GM12801 (cell line): ENCODE measurements around the gene MYO9A.

Experiments
- TF ChIP-seq, protein P1 (sequence below): IDR thresholded peaks from one replicate; pipeline ENCODE4 v1.5.1; 2011; ENCODE audit warnings: control low read depth; ENCODE audit not compliant: insufficient read length; ENCODE audit errors: extremely low read depth

Gene MYO9A

DNA sequence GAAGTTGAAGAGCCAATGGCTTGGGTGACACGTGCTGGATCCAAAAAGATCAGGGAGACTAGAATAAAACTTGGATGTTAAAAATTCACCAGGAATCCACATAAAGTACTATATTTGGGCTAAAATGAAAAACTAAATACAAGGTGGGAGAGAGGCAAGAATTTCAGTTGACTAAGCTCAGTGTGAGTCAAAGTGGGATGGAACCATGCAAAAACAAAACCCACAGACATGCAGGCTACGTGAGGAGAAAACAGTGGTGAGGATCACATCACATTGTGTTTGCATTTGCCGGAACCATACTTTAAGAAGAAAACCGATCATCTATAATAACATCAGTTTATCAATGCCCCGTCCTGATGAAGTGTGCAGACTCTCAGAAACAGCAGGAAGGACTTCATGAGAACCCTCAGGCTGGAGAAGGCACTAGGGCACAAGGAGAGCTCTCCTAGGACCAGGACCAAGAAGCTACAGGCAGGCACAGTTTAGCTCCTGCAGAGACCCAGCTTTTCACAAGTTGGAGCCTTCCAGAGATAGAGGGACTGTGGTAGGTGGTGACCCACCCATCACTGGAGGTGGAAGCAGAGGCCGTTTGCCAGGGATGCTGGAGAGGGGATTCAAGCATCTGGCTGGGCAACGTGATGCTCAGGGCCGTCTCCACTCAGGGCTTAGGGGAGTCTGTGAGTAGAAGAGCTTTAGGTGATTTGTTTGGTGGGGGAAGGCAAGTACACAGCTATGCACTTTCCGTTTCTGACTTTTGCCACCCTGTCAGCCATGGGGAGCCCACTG, 336.6 kb downstream of the MYO9A start:
- TF ChIP-seq, protein P1, sequence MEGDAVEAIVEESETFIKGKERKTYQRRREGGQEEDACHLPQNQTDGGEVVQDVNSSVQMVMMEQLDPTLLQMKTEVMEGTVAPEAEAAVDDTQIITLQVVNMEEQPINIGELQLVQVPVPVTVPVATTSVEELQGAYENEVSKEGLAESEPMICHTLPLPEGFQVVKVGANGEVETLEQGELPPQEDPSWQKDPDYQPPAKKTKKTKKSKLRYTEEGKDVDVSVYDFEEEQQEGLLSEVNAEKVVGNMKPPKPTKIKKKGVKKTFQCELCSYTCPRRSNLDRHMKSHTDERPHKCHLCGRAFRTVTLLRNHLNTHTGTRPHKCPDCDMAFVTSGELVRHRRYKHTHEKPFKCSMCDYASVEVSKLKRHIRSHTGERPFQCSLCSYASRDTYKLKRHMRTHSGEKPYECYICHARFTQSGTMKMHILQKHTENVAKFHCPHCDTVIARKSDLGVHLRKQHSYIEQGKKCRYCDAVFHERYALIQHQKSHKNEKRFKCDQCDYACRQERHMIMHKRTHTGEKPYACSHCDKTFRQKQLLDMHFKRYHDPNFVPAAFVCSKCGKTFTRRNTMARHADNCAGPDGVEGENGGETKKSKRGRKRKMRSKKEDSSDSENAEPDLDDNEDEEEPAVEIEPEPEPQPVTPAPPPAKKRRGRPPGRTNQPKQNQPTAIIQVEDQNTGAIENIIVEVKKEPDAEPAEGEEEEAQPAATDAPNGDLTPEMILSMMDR: no peak

DNA sequence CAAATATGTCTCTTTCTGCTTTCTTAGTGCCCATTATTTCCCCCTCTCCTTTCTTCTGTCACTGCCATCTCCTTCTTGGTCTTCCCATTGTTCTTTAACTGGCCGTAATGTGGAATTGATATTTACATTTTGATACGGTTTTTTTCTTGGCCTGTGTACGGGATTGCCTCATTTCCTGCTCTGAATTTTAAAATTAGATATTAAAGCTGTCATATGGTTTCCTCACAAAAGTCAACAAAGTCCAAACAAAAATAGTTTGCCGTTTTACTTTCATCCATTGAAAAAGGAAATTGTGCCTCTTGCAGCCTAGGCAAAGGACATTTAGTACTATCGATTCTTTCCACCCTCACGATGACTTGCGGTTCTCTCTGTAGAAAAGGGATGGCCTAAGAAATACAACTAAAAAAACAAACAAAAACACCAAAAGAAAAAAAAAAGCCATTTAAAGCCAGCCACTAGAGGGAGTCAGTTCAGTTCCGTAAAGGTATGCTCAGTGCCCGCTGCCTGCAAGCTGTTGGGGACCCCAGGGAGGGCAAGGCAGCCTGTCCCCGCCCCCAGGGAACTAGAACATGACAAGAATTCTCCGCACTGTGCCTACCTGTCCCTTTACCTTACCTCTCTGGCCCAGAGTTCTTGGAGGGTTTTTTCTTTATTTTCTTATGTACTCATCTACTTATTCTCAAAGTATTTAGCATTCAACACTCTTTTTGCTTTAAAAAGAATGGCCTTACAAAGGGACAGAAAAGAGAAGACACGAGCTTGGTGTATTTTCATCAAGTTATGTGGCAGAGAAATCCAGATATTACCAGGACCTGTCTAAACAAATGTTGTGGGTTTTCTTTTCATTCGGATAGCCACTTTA, 337.6 kb downstream of the MYO9A start:
- TF ChIP-seq, protein P1: no peak

DNA sequence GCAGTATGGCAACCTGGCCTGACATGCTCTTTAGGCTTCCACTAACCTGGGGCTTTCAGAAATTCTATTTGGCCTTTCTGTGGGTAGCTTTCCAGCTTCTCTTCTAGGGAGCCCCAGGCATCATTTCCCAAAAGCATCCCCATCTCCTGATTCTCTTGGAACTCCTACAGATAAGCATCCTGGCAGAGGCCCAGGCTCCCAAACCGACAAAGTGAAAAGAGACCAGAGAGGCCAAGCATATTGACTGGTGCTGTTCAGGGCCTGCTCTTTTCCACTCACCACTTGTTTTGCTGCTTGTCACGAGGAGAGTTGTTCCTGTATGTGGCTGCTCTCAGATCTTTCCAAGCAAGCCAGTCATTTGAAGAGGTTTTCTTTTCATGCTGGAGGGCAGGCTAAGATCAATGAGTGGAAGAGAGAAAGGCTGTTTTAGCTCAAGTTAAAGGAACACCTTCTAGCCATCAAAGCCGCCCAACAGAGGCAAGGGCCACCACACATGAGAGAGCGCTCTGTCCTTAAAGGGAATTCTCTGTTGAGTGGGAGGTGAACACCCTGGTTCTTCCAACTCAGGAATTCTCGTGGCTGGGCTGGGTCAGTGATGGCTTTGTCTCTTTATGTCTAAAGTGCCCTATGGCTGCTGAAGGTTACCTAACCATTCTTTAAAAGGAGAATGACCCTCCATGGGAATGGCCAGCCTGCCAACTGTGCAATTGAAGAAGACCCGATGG, 338.7 kb downstream of the MYO9A start:
- TF ChIP-seq, protein P1: no peak

DNA sequence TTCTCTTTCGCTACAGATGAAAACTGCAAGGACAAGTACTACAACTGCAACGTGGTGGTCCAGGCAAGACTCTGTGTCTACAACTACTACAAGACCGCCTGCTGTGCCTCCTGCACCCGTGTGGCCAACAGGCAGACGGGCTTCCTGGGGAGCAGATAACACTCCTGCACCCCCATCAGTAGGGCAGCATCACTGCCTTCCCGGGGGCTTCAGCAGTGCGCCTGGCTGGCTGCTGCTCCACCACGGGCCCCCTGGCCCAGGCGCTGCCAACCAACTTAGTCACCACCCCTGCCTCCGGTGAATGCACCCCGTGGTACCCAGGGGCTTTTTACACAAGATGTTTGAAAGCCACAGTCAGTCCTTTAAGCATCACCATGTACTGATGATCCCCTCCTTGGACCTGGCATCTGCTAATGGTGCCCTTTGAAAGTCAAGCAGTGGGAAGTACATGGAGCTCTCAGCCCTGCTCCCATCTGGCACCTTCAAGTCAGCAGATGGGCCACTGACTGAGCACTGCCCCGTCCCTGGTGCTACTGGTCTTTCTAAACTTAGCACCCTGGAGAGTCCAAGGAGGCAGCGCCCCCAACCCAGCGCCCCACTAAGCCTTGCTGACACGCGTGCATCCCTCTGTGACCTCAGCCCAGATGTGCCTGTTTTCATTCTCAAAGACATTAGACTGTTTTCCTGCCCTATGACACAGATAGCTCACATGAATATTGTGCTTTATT, 340.6 kb downstream of the MYO9A start:
- TF ChIP-seq, protein P1: no peak

DNA sequence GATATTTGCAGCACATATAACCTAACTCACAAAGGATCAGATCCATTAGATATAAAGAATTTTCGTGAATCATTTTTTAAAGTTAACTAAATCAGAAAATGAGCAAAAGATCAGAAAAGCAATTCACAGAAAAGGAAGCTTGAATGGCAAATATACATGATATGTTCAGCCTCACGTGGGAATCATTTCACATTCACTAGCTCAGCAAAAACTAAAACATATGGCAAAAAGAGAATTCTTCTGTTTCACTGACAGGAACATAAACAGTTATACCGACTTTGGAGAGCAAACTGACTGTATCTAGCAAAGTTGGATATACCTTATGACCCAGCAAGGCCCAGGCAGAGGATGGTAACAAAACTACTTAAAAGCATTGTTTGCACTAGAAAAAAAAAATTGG, 341.6 kb downstream of the MYO9A start:
- TF ChIP-seq, protein P1: no peak

DNA sequence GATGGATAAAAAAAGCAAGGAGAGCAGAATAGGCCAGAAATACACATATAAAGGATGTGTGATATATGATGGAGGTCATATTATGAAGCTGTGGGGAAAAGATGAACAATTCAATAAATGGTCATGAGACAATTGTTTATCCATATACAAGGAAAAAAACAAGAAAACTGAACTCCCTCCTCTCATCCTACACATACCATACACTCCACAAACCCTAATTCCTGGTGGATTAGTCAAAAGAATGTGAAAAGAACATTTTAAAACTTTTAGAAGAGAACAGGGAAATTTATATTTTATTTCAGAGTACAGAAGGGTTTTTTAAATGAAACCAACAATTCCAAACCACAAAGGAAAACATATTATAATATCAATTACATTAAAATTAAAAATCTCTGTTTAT, 342.1 kb downstream of the MYO9A start:
- TF ChIP-seq, protein P1: no peak
